HG03097 (cell line): Measurements from ENCODE around the gene RBM20.
"Not testable (repeated sequence)": the region's sequence is repeated elsewhere in the genome, so short reads cannot be mapped to it uniquely, and the experiment has no call there.

Source experiments
- ATAC-seq: cut with Tn5 transposase; IDR thresholded peaks from one replicate; pipeline ENCODE4 v1.9.1; 2021; ENCODE audit not compliant: unreplicated experiment, low FRiP score

RBM20 gene

DNA sequence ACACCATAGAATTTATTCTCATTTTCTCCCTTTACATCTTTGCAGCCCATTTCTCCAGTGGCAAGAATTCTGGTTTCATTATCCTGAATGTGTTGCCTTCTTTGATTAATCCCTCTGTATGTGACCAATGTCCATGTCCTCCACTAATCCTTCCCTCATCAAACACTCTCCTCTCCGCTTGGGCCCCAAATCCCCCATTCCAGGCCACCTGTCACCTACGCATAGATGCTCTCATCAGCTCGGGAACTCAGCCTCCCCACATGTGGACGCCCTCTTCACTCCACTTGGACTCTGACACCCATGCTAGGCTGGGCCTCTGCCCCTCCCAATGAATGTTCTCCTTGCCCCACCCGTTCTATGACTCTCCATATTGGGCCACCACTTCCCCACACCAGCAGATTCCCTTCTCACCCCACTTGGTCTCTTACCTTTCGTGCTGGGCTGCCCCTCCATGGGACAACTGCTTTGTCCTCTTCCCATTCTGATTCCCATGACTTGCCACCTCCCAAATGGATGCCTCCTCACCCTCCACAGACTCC is 18.7 kb upstream of the RBM20 start:
- ATAC-seq: no peak

GRCh38 chr10:110625951-110626855 is 17.9 kb upstream of the RBM20 start:
- no peak for ATAC-seq

- ATAC-seq: no peak
These were observed 16.0 kb upstream of the RBM20 start for GRCh38 chr10:110628161-110628560.

GRCh38 chr10:110629680-110630191 is 14.4 kb upstream of the RBM20 start:
- no peak for ATAC-seq

DNA sequence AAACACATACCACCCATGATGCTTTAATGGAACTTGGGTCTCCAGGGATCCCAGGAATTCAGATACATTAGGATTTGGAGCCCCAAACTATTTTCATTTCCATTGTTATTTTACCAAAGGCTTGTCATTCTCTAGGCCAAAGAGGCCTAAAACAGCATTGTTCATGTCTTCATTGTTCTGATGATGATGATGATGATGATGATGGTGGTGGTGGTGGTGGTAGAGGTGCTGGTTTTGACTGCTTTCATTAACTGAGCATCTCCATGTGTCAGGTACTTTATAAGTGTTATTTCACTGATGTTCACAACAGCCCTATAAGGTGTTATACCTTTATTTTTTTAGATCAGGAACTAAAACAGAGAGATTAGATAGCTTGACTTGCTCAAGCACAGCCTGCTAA is 12.2 kb upstream of the RBM20 start:
- no peak for ATAC-seq

GRCh38 chr10:110632591-110633215 is 11.4 kb upstream of the RBM20 start:
- ATAC-seq: no peak

GRCh38 chr10:110634527-110635209 is 9.5 kb upstream of the RBM20 start:
- ATAC-seq: no peak

GRCh38 chr10:110636572-110636931 is 7.6 kb upstream of the RBM20 start:
- ATAC-seq: no peak

- no peak for ATAC-seq
These were observed 7.1 kb upstream of the RBM20 start for GRCh38 chr10:110636932-110637557.

- no peak for ATAC-seq
These were observed 6.5 kb upstream of the RBM20 start for GRCh38 chr10:110637558-110638053.

GRCh38 chr10:110638319-110638718 is 5.8 kb upstream of the RBM20 start:
- ATAC-seq: no peak

GRCh38 chr10:110639046-110639445 is 5.1 kb upstream of the RBM20 start:
- not testable (repeated sequence) for ATAC-seq

DNA sequence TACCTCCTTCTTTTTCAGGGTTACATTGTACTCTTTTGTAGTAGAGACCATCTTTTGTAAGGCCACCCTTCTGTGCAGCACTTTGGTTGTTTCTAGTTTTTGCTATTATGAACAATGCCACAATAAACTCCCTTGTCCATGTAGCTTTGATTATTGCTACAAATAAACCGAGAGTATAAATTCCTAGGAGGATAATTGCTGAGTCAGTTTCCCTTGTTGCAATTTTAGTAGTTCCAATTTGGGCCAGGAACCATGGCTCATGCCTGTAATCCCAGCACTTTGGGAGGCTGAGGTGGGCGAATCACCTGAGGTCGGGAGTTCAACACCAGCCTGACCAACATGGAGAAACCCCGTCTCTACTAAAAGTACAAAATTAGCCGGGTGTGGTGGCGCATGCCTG is 4.3 kb upstream of the RBM20 start:
- ATAC-seq: not testable (repeated sequence)

GRCh38 chr10:110641256-110641655 is 2.9 kb upstream of the RBM20 start:
- ATAC-seq: no peak

DNA sequence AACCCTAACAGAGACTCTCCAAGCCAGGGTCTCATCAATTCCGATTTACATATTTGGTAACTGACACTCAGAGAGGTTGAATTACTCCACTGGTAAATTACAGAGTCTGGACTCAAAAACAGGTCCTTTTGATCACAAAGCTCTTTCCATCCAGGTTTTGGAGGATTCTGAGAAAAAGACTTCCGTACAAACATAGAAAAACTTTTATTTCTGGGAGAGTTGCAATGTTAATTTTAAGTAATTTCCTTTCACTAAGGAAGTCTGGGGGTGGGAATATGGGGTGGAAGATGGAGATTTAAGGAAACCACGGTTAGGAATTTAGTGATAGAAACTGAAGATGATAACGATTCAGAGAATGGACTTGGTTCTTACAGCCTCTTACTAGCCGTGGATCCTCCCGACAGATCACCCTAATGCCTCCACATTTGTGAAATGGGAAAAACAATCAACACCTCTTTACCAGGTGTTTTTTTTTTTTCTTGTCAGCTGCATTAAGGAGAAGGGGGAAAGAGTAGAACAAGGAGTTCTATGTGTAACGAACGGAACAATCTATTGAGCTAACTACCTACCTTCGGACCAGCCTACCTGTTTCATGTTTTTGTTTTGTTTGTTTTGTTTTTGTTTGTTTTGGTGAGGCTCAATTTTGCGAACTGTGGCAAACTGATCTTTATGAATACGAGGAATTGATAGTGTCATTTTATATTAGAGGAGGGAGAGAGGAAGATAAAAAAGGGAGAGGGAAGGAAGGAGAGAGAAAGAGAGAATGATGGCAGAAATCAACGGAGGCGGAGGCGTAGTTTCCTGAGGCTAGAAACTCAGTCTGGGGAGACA is 1.7 kb upstream of the RBM20 start:
- ATAC-seq: no peak

DNA sequence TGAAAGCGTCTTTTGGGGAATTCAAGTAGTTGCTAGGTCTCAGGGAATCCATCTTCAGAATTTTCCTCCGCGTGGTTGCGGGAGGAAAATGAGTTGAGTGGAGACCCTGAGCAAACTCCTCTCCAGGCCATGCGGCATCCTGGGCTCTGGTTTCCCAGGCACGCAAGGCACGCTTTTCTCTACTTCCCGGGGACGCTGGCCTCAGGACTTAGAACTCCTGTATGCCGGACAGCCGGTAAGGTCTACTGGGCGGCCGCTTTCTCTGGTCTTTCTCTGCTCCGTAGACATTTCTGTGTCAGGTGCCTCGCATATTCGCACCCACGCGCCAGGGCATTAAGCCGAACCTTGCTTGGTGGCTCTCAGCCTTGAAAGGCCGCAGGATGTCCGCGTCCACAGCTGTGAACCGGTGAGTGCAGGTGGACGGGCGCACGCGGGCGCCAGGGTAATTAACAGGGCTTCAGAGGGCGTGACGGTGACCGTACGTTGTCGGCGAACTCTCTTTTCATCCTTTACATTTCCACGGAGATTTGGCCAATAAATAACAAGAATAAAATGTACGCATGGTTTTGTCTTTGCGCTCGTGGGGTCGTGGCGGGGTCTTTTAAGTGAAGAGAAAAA is 992 bp upstream of the RBM20 start:
- ATAC-seq: no peak

GRCh38 chr10:110644598-110645462 is 694 bp downstream of the RBM20 start:
- ATAC-seq: no peak
